Sigmoid colon (tissue), 4 donors: ENCODE results near the gene HECW1.

Experiments
- CTCF ChIP-seq, 4 experiments: fragments of 450-650 bp in 3 of 4; fragments of 200-600 bp in 1 of 4; IDR thresholded peaks; one replicate each; pipeline ENCODE4 v1.5.1; 2016 to 2019; ENCODE audit warnings: antibody characterized with exemption in 4 of 4, mild to moderate bottlenecking in 3 of 4, moderate library complexity in 2 of 4
- EP300 ChIP-seq, 4 donors: sonication (generic); formaldehyde crosslinking; IDR thresholded peaks; one replicate each; pipeline ENCODE4 v1.6.1; 2017; ENCODE audit warnings: antibody characterized with exemption in 4 of 4
- POLR2A ChIP-seq, 2 donors: fragments of 450-650 bp; IDR thresholded peaks; one replicate each; pipeline ENCODE4 v1.6.1; 2016; ENCODE audit warnings: antibody characterized with exemption in 2 of 2, mild to moderate bottlenecking in 2 of 2, moderate library complexity in 2 of 2
- POLR2AphosphoS5 ChIP-seq, 4 donors: sonication (generic); formaldehyde crosslinking; IDR thresholded peaks; one replicate each; pipeline ENCODE4 v1.6.1; 2017; ENCODE audit warnings: antibody characterized with exemption in 4 of 4

DNA sequence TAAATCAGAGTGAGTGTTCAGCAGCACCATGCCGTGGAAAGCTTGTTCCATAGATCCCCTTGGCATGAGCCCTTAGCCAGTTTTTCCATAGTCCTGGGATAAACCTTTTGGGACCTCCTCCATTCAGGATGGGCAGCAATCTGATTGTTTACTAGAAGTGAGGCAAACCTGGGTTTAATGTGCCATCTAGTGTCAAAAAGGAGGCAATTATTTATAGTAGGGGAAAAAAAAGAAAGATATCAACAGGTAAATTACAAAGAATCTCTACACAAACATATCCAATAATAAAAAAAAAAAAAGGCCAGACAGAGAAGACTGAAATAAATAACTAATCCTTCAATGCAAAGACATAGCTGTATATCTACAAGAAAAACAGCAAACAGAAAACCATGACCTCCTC lies 241.5 kb downstream of the HECW1 start:
- no peak for TF ChIP-seq CTCF (IDR thresholded peaks at IDR 0.05)
- TF ChIP-seq POLR2AphosphoS5 (IDR thresholded peaks at IDR 0.05): no peak
- TF ChIP-seq POLR2A (IDR thresholded peaks at IDR 0.05): no peak
- no peak for TF ChIP-seq EP300 (IDR thresholded peaks at IDR 0.05)
